Measurements from ENCODE around the gene CIDEC.
"Not testable (repeated sequence)": the region's sequence is repeated elsewhere in the genome, so short reads cannot be mapped to it uniquely, and the experiment has no call there.

DNA sequence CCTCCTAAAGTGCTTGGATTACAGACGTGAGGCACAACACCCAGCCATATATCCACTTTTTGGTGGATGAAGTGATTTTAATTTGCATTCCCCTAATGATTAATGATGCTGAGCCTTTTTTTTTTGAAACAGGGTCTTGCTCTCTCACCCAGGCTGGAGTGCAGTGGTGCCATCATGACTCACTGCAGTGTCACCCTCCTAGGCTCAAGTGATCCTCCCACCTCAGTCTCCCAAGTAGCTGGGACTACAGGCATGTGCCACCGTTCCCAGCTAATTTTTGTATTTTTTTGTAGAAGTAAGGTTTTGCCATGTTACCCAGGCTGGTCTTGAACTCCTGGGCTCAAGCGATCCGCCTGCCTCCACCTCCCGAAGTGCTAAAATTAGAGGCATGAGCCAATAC is 8.0 kb downstream of the CIDEC start:
- TF ChIP-seq POLR2AphosphoS5 (IDR thresholded peaks at IDR 0.05; ENCODE audit: borderline replicate concordance, low read depth, low read length); EZH2 (IDR thresholded peaks at IDR 0.05); FOXP2 (optimal IDR thresholded peaks at IDR 0.05; ENCODE audit: control extremely low read depth, extremely low read length, insufficient read depth): not testable (repeated sequence)
